H9 (cell line): Measurements from ENCODE around the gene TNC. TPM values are rescaled to one million over a fixed set of nuclear protein-coding genes. Genes with fewer than 3 reads are reported as not detected.

ENCODE experiments used
- DNase-seq: peaks from one replicate; pipeline ENCODE4 v3.0.0-alpha.2; 2017
- H2AFZ ChIP-seq: one replicate; pipeline ENCODE4 v1.6.1; 2013; ENCODE audit warnings: mild to moderate bottlenecking, low read length, control low read depth, moderate library complexity
- H2AK5ac ChIP-seq: 2 replicates; pipeline ENCODE4 v1.6.1; 2013; ENCODE audit warnings: low read length, control low read depth, mixed read lengths; ENCODE audit not compliant: insufficient read length
- H2BK120ac ChIP-seq: one replicate; pipeline ENCODE4 v1.6.1; 2013; ENCODE audit warnings: low read depth, mild to moderate bottlenecking, low read length, control low read depth, inconsistent platforms; ENCODE audit not compliant: poor library complexity, severe bottlenecking
- H2BK12ac ChIP-seq: 2 replicates; pipeline ENCODE4 v1.6.1; 2013; ENCODE audit warnings: low read length, control low read depth, mixed read lengths, low read depth; ENCODE audit not compliant: insufficient read length
- H2BK15ac ChIP-seq: 2 replicates; pipeline ENCODE4 v1.6.1; 2013; ENCODE audit warnings: low read depth, low read length, control low read depth
- H2BK20ac ChIP-seq: one replicate; pipeline ENCODE4 v1.6.1; 2013; ENCODE audit warnings: low read depth, mild to moderate bottlenecking, low read length, control low read depth, inconsistent platforms; ENCODE audit not compliant: poor library complexity, severe bottlenecking
- H2BK5ac ChIP-seq: 2 replicates; pipeline ENCODE4 v1.6.1; 2013; ENCODE audit warnings: low read length, control low read depth, mixed read lengths; ENCODE audit not compliant: insufficient read length
- H3K14ac ChIP-seq: 2 replicates; pipeline ENCODE4 v1.6.1; 2013; ENCODE audit warnings: low read length, control low read depth; ENCODE audit not compliant: insufficient read depth
- H3K18ac ChIP-seq: 2 replicates; pipeline ENCODE4 v1.6.1; 2013; ENCODE audit warnings: low read depth, mild to moderate bottlenecking, mixed read lengths, low read length, control low read depth; ENCODE audit not compliant: insufficient read length
- H3K23ac ChIP-seq: 2 replicates; pipeline ENCODE4 v1.6.1; 2013; ENCODE audit warnings: low read length, control low read depth, mixed read lengths, low read depth; ENCODE audit not compliant: insufficient read length
- H3K23me2 ChIP-seq: 2 replicates; pipeline ENCODE4 v1.6.1; 2013; ENCODE audit warnings: low read depth, mild to moderate bottlenecking, mixed read lengths, low read length, control low read depth; ENCODE audit not compliant: insufficient read length, poor library complexity, severe bottlenecking
- H3K27ac ChIP-seq: 2 replicates; pipeline ENCODE4 v1.5.1; 2013; ENCODE audit warnings: low read length, control low read depth, mixed read lengths, low read depth; ENCODE audit not compliant: insufficient read length
- H3K27me3 ChIP-seq: 2 replicates; pipeline ENCODE4 v1.6.1; 2013; ENCODE audit warnings: low read length, control low read depth, inconsistent platforms; ENCODE audit not compliant: insufficient read depth
- H3K4ac ChIP-seq: 2 replicates; pipeline ENCODE4 v1.6.1; 2013; ENCODE audit warnings: low read depth, mild to moderate bottlenecking, control low read depth, inconsistent platforms, low read length, moderate library complexity
- H3K4me1 ChIP-seq: 2 replicates; pipeline ENCODE4 v1.6.1; 2013; ENCODE audit warnings: low read length, control low read depth, inconsistent platforms; ENCODE audit not compliant: insufficient read depth
- H3K4me2 ChIP-seq: 2 replicates; pipeline ENCODE4 v1.6.1; 2013; ENCODE audit warnings: low read length, control low read depth, mixed read lengths; ENCODE audit not compliant: insufficient read length, insufficient read depth
- H3K56ac ChIP-seq: 2 replicates; pipeline ENCODE4 v1.6.1; 2013; ENCODE audit warnings: low read depth, mild to moderate bottlenecking, mixed read lengths, low read length, control low read depth; ENCODE audit not compliant: insufficient read length
- H3K79me1 ChIP-seq: 2 replicates; pipeline ENCODE4 v1.6.1; 2013; ENCODE audit warnings: low read depth, mild to moderate bottlenecking, moderate library complexity, low read length, control low read depth, inconsistent platforms; ENCODE audit not compliant: insufficient read depth, poor library complexity, severe bottlenecking
- H3K79me2 ChIP-seq: 2 replicates; pipeline ENCODE4 v1.6.1; 2013; ENCODE audit warnings: low read length, control low read depth, inconsistent platforms; ENCODE audit not compliant: insufficient read depth
- H3K9ac ChIP-seq: 2 replicates; pipeline ENCODE4 v1.6.1; 2013; ENCODE audit warnings: low read length, control low read depth, mixed read lengths; ENCODE audit not compliant: insufficient read length; ENCODE audit errors: extremely low read depth
- H3K9me3 ChIP-seq: one replicate; pipeline ENCODE4 v1.6.1; 2013; ENCODE audit warnings: low read depth, low read length, inconsistent platforms; ENCODE audit not compliant: control insufficient read depth
- H3T11ph ChIP-seq: one replicate; pipeline ENCODE4 v1.6.1; 2013; ENCODE audit warnings: mild to moderate bottlenecking, low read length, control low read depth, inconsistent platforms
- H4K20me1 ChIP-seq: one replicate; pipeline ENCODE4 v1.6.1; 2013; ENCODE audit not compliant: control insufficient read depth, insufficient read length, insufficient read depth
- H4K5ac ChIP-seq: 2 replicates; pipeline ENCODE4 v1.6.1; 2013; ENCODE audit warnings: low read depth, mild to moderate bottlenecking, mixed read lengths, low read length, control low read depth; ENCODE audit not compliant: insufficient read length
- H4K8ac ChIP-seq: replicated peaks from 2 replicates; pipeline ENCODE4 v1.6.1; 2013; ENCODE audit warnings: low read length, control low read depth, mixed read lengths, low read depth; ENCODE audit not compliant: insufficient read length
- H4K91ac ChIP-seq: 2 replicates; pipeline ENCODE4 v1.6.1; 2013; ENCODE audit warnings: low read depth, mild to moderate bottlenecking, moderate library complexity, mixed read lengths, low read length, control low read depth; ENCODE audit not compliant: insufficient read length
- H3K27ac Mint-ChIP-seq, 3 experiments: 2 replicates in 2 of 3; 3 replicates in 1 of 3; pipeline ENCODE4 v1.8.0; 2020 to 2021; ENCODE audit warnings: mixed read lengths in 3 of 3, mild to moderate bottlenecking in 1 of 3, moderate library complexity in 1 of 3
- H3K27me3 Mint-ChIP-seq: 2 replicates; pipeline ENCODE4 v1.8.0; 2021; ENCODE audit warnings: low read depth, mild to moderate bottlenecking, moderate library complexity, mixed read lengths
- H3K36me3 Mint-ChIP-seq, 3 experiments: 2 replicates in 2 of 3; 3 replicates in 1 of 3; pipeline ENCODE4 v1.8.0; 2020 to 2021; ENCODE audit warnings: low read depth in 3 of 3, mixed read lengths in 3 of 3; ENCODE audit not compliant: insufficient read depth in 1 of 3
- H3K4me1 Mint-ChIP-seq, 2 experiments: 2 replicates each; pipeline ENCODE4 v1.8.0; 2020; ENCODE audit warnings: mixed read lengths in 2 of 2
- H3K4me3 Mint-ChIP-seq, 2 experiments: 2 replicates in 1 of 2; 3 replicates in 1 of 2; pipeline ENCODE4 v1.8.0; 2020 to 2021; ENCODE audit warnings: mild to moderate bottlenecking in 2 of 2, mixed read lengths in 2 of 2, moderate library complexity in 1 of 2
- H3K9me3 Mint-ChIP-seq, 2 experiments: 2 replicates in 1 of 2; 3 replicates in 1 of 2; pipeline ENCODE4 v1.8.0; 2020; ENCODE audit warnings: mild to moderate bottlenecking in 2 of 2, mixed read lengths in 2 of 2, moderate library complexity in 1 of 2
- total RNA-seq: library from RNA; stranded (reverse); gene quantifications from 2 replicates; pipeline ENCODE4 v1.2.1, GENCODE V29; 2021
- TF ChIP-seq, protein P1 (sequence below): fragments of 200-600 bp; sonication (generic); conservative IDR thresholded peaks from 3 replicates; pipeline ENCODE4 v1.8.0; 2021; ENCODE audit warnings: antibody characterized with exemption, mild to moderate bottlenecking

The TNC gene
- total RNA-seq, 1 experiment from 2014 or later: 0.63 TPM

DNA sequence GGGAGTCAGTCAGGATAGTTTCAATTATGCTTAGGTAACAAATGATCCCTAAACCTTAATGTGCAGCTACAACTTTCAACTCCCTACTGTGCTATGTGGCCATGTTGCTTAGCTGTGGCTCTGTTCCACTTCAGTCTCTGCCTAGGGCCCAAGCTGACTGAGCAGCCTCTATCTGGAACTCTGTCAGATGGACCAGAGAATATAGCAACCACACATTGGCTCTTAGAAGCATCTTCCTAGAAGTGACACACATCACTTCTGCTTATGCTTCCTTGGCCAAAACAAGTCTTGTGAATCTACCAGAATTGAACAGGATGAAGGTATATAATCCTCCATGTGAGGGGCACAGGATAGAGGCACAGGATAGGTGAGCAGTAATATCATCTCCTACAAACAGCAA, 36.7 kb upstream of the TNC start:
- H3K27ac ChIP-seq: no peak overlapping the region
- no peaks in the 10 kb centered on the region for H3K4me1 ChIP-seq
- no peak overlapping the region for H3K27ac Mint-ChIP-seq
- H4K91ac ChIP-seq: no peak overlapping the region
- H2BK20ac ChIP-seq: no peak overlapping the region
- no peak overlapping the region for H3K4me2 ChIP-seq
- peaks cover 0 to 4% of the 10 kb centered on the region in 2 experiments; a peak in 1 of 5 replicates for H3K9me3 Mint-ChIP-seq
- no peak overlapping the region for H4K8ac ChIP-seq
- no peak overlapping the region for H2AFZ ChIP-seq
- no peak overlapping the region for H2BK5ac ChIP-seq
- no peak overlapping the region for H2BK12ac ChIP-seq
- TF ChIP-seq, protein P1, sequence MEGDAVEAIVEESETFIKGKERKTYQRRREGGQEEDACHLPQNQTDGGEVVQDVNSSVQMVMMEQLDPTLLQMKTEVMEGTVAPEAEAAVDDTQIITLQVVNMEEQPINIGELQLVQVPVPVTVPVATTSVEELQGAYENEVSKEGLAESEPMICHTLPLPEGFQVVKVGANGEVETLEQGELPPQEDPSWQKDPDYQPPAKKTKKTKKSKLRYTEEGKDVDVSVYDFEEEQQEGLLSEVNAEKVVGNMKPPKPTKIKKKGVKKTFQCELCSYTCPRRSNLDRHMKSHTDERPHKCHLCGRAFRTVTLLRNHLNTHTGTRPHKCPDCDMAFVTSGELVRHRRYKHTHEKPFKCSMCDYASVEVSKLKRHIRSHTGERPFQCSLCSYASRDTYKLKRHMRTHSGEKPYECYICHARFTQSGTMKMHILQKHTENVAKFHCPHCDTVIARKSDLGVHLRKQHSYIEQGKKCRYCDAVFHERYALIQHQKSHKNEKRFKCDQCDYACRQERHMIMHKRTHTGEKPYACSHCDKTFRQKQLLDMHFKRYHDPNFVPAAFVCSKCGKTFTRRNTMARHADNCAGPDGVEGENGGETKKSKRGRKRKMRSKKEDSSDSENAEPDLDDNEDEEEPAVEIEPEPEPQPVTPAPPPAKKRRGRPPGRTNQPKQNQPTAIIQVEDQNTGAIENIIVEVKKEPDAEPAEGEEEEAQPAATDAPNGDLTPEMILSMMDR: no peak
- no peak overlapping the region for H3K14ac ChIP-seq
- no peak overlapping the region for H3K9ac ChIP-seq
- peaks cover 9% of the 10 kb centered on the region for H3K9me3 ChIP-seq
- H3K4me1 Mint-ChIP-seq: no peaks in the 10 kb centered on the region
- no peak overlapping the region for H3K23ac ChIP-seq
- no peaks in the 10 kb centered on the region for H4K20me1 ChIP-seq
- no peak overlapping the region for H3K4ac ChIP-seq
- no peaks in the 10 kb centered on the region for H3K27me3 ChIP-seq
- no peak overlapping the region for H3K56ac ChIP-seq
- no peak for DNase-seq
- H3K79me1 ChIP-seq: no peaks in the 10 kb centered on the region
- no peak overlapping the region for H3K4me3 Mint-ChIP-seq
- H3K23me2 ChIP-seq: no peaks in the 10 kb centered on the region
- H4K5ac ChIP-seq: no peak overlapping the region
- no peak overlapping the region for H2BK15ac ChIP-seq
- H3K18ac ChIP-seq: no peak overlapping the region
- no peak overlapping the region for H2BK120ac ChIP-seq
- no peak overlapping the region for H2AK5ac ChIP-seq
- no peak overlapping the region for H3T11ph ChIP-seq
- H3K36me3 Mint-ChIP-seq: peaks cover 0 to 2% (median 0%) of the 10 kb centered on the region in 3 experiments; a peak in 1 of 7 replicates
- H3K27me3 Mint-ChIP-seq: peaks cover 12% of the 10 kb centered on the region
- H3K79me2 ChIP-seq: no peaks in the 10 kb centered on the region
